ENCODE results near the gene AGBL5.

AGBL5 gene

DNA sequence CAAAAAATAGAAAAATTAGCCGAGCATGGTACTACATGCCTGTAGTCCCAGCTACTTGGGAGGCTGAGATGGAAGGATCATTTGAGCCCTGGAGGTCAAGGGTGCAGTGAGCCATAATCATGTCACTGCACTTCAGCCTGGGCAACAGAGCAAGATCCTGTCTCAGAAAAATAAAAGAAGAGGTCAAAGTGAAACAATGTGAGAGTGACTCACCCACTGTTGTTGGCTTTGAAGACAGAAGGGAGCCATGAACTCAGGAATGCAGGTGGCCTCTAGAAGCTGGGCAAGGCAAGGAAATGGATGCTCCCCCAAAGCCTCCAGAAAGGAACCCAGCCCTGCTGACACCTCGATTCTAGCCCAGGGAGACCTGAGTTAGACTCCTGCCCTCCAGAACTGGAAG is 22.4 kb upstream of the AGBL5 start:
- no peak for DNase-seq (ENCODE audit: low read depth)
- TF ChIP-seq, protein P1, sequence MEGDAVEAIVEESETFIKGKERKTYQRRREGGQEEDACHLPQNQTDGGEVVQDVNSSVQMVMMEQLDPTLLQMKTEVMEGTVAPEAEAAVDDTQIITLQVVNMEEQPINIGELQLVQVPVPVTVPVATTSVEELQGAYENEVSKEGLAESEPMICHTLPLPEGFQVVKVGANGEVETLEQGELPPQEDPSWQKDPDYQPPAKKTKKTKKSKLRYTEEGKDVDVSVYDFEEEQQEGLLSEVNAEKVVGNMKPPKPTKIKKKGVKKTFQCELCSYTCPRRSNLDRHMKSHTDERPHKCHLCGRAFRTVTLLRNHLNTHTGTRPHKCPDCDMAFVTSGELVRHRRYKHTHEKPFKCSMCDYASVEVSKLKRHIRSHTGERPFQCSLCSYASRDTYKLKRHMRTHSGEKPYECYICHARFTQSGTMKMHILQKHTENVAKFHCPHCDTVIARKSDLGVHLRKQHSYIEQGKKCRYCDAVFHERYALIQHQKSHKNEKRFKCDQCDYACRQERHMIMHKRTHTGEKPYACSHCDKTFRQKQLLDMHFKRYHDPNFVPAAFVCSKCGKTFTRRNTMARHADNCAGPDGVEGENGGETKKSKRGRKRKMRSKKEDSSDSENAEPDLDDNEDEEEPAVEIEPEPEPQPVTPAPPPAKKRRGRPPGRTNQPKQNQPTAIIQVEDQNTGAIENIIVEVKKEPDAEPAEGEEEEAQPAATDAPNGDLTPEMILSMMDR (IDR thresholded peaks at IDR 0.05; ENCODE audit: control insufficient read depth, extremely low read depth, insufficient read depth) = no peak
- H3K4me3 ChIP-seq (ENCODE audit: low read depth, low read length) = no peak overlapping the region

DNA sequence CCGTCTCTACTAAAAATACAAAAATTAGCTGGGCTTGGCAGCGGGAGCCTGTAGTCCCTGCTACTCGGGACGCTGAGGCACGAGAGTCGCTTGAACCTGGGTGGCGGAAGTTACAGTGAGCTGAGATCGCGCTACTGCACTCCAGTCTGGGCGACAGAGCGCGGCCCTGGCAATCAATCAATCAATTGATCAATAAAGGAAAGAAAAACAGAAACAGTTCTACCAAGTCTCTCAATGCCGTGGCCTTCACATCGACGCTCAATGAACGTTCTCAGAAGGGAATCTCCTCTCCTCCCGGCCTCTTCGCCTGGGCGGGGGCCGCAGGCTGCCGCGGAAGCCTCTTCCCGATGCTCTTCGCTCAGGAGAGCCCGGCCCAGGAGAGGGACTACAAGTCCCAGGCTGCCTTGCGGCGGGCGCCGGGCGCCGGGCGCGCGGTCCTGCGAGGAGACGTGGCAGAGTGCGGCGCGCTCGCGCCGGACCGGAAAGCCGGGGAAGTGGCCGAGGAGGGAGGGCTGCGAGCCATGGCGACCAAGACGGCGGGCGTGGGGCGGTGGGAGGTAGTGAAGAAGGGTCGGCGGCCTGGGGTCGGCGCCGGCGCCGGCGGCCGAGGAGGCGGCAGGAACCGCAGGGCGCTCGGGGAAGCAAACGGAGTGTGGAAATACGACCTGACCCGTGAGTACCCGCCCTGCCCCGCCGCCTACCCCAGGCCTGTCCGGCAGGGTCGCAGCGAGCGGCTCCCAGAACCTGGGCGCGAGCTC is 18.8 kb upstream of the AGBL5 start, which contains the start of gene TMEM214:
Gene TMEM214, plus strand, starts transcription at position 471 of the 758 bp plus-strand sequence. Its CDS starts 51 bp downstream, at position 522.
- DNase-seq (ENCODE audit: low read depth) = peak; percentile 50
- TF ChIP-seq, protein P1 (IDR thresholded peaks at IDR 0.05; ENCODE audit: control insufficient read depth, extremely low read depth, insufficient read depth) = no peak
- peak within 1 kb of the TSS; percentile 90 for H3K4me3 ChIP-seq (ENCODE audit: low read depth, low read length)

GRCh38 chr2:27033253-27033852 is 18.1 kb upstream of the AGBL5 start:
- TF ChIP-seq, protein P1 (IDR thresholded peaks at IDR 0.05; ENCODE audit: control insufficient read depth, extremely low read depth, insufficient read depth) = no peak
- H3K4me3 ChIP-seq (ENCODE audit: low read depth, low read length) = peak overlapping the region; percentile 90
- no peak for DNase-seq (ENCODE audit: low read depth)

DNA sequence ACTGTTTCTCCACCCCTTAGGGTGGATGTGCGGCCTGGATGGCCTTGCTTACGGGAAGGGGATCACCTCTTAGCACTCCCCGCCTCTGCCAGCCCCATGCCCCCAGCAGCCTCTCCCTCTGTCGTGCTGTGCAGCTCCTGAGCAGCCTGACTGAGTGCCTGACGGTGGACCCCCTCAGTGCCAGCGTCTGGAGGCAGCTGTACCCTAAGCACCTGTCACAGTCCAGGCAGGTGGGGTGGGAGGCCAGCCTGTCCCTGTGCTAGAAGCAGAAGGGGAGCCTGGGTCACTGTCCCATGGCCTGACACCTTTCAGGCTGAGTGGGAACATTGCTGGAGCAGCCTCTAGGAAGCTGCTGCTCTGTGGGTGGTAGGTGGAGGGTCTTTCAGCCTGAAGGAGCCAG is 13.5 kb upstream of the AGBL5 start:
- H3K4me3 ChIP-seq (ENCODE audit: low read depth, low read length) = no peak overlapping the region
- TF ChIP-seq, protein P1 (IDR thresholded peaks at IDR 0.05; ENCODE audit: control insufficient read depth, extremely low read depth, insufficient read depth) = no peak
- DNase-seq (ENCODE audit: low read depth) = no peak

GRCh38 chr2:27038631-27039339 is 12.7 kb upstream of the AGBL5 start:
- TF ChIP-seq, protein P1 (IDR thresholded peaks at IDR 0.05; ENCODE audit: control insufficient read depth, extremely low read depth, insufficient read depth) = no peak
- DNase-seq (ENCODE audit: low read depth) = no peak
- no peak overlapping the region for H3K4me3 ChIP-seq (ENCODE audit: low read depth, low read length)

DNA sequence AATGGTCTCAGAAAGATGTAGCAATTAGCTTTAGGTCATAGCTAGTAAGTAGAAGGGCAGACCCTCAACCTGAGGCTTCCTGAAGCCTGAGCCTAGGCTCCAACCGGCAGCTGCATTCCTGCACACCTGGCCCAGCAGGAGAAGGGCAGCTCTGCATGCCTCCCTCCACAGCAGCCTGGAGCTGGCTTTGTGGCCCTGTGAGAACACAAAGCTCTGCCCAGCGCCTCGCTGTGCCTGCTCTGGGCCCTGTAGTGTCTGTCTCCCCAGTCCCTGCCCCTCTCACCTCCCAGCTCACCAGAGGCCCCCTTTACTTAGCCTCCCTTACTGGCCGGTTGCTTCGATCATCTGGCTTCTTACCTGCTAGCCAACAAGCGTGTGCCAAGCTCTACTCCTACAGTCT is 12.0 kb upstream of the AGBL5 start:
- TF ChIP-seq, protein P1 (IDR thresholded peaks at IDR 0.05; ENCODE audit: control insufficient read depth, extremely low read depth, insufficient read depth) = no peak

More for the DNA sequence above, 12.0 kb upstream of the AGBL5 start:
- H3K4me3 ChIP-seq (ENCODE audit: low read depth, low read length) = no peak overlapping the region
- DNase-seq (ENCODE audit: low read depth) = no peak

Measured in LNCaP clone FGC (cell line).